ENCODE results near the gene BAZ2A.
"Not testable (repeated sequence)": the region's sequence is repeated elsewhere in the genome, so short reads cannot be mapped to it uniquely, and the experiment has no call there.

The BAZ2A gene

GRCh38 chr12:56630180-56630632 lies at the start of gene BAZ2A:
TSS of gene BAZ2A (minus strand) at chr12:56630326. CDS start at chr12:56617530, 12,796 bp downstream.
- peak; percentile 58 to 79 (median 67) for DNase-seq

GRCh38 chr12:56678852-56679251 lies 48.7 kb upstream of the BAZ2A start:
- DNase-seq: no peak

GRCh38 chr12:56677680-56678079 lies 47.6 kb upstream of the BAZ2A start:
- DNase-seq: no peak

GRCh38 chr12:56676851-56677580 lies 46.9 kb upstream of the BAZ2A start:
- no peak for DNase-seq

GRCh38 chr12:56671608-56672007 lies 41.5 kb upstream of the BAZ2A start:
- DNase-seq: no peak

- no peak for DNase-seq
Observed at GRCh38 chr12:56670836-56671235, 40.7 kb upstream of the BAZ2A start.

GRCh38 chr12:56668197-56668457 lies 38.0 kb upstream of the BAZ2A start:
- no peak for DNase-seq

- DNase-seq: no peak
Observed at GRCh38 chr12:56661979-56662638, 32.0 kb upstream of the BAZ2A start.

- no peak for DNase-seq
Observed at GRCh38 chr12:56661560-56661959, 31.4 kb upstream of the BAZ2A start.

- DNase-seq: no peak
Observed at GRCh38 chr12:56658921-56659320, 28.8 kb upstream of the BAZ2A start.

GRCh38 chr12:56657416-56658379 lies 27.6 kb upstream of the BAZ2A start:
- DNase-seq: no peak

GRCh38 chr12:56653781-56654180 lies 23.7 kb upstream of the BAZ2A start:
- DNase-seq: not testable (repeated sequence)

GRCh38 chr12:56648023-56648422 lies 17.9 kb upstream of the BAZ2A start:
- DNase-seq: not testable (repeated sequence)

GRCh38 chr12:56645717-56646446 lies 15.8 kb upstream of the BAZ2A start, which contains the start of gene ATP5F1B:
TSS of gene ATP5F1B (minus strand) at chr12:56645984. CDS start at chr12:56645963, 21 bp downstream.
- DNase-seq: peak; percentile 59 to 81 (median 69)

- peak in 1 of 4 experiments; percentile 32 for DNase-seq
Observed at GRCh38 chr12:56645201-56645716, 15.1 kb upstream of the BAZ2A start.

- no peak for DNase-seq
Observed at GRCh38 chr12:56644654-56645053, 14.5 kb upstream of the BAZ2A start.

- no peak for DNase-seq
Observed at GRCh38 chr12:56641219-56641618, 11.1 kb upstream of the BAZ2A start.

- DNase-seq: no peak
Observed at GRCh38 chr12:56637621-56638020, 7.5 kb upstream of the BAZ2A start.

- peak; percentile 56 to 94 (median 79) for DNase-seq
Observed at GRCh38 chr12:56636675-56637540, 6.8 kb upstream of the BAZ2A start.

- DNase-seq: peak; percentile 19 to 58 (median 44)
Observed at GRCh38 chr12:56635806-56636674, 5.9 kb upstream of the BAZ2A start.

Data from activated naive CD4-positive, alpha-beta T cell (primary cell).